ENCODE results near the gene CES3.

The CES3 gene, protein sequence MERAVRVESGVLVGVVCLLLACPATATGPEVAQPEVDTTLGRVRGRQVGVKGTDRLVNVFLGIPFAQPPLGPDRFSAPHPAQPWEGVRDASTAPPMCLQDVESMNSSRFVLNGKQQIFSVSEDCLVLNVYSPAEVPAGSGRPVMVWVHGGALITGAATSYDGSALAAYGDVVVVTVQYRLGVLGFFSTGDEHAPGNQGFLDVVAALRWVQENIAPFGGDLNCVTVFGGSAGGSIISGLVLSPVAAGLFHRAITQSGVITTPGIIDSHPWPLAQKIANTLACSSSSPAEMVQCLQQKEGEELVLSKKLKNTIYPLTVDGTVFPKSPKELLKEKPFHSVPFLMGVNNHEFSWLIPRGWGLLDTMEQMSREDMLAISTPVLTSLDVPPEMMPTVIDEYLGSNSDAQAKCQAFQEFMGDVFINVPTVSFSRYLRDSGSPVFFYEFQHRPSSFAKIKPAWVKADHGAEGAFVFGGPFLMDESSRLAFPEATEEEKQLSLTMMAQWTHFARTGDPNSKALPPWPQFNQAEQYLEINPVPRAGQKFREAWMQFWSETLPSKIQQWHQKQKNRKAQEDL

DNA sequence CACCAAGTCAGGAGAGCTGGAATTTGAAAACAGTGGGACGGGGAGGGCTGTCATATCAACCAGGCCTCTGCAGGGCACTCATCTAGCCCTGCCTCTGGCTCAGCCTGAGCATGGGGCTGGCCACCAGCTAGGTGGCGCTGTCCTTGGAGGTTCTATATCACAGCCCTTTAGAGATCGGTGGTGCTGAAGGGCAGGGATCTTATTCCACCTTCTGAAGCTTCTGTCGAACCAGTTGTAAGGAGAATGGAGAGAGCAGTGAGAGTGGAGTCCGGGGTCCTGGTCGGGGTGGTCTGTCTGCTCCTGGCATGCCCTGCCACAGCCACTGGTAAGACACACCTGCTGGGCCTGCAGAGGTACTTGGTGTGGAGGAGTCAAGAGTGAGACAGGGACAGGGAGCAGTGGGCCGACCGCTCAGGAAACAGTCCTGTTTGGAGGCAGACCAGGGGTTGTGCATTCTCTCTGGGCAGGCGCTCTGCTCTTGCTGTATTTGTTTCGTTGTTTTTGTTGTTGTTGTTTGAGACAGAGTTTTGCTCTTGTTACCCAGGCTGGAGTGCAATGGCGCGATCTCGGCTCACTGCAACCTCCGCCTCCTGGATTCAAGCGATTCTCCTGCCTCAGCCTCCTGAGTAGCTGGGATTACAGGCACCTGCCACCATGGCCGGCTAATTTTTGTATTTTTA, at the start of gene CES3:
CES3 (plus strand) TSS at position 202 of the 680 bp plus-strand sequence; CDS start at position 244, 42 bp downstream.
- DNase-seq (ENCODE audit: low spot score), result peak; percentile 73
- TF ChIP-seq, protein P1, sequence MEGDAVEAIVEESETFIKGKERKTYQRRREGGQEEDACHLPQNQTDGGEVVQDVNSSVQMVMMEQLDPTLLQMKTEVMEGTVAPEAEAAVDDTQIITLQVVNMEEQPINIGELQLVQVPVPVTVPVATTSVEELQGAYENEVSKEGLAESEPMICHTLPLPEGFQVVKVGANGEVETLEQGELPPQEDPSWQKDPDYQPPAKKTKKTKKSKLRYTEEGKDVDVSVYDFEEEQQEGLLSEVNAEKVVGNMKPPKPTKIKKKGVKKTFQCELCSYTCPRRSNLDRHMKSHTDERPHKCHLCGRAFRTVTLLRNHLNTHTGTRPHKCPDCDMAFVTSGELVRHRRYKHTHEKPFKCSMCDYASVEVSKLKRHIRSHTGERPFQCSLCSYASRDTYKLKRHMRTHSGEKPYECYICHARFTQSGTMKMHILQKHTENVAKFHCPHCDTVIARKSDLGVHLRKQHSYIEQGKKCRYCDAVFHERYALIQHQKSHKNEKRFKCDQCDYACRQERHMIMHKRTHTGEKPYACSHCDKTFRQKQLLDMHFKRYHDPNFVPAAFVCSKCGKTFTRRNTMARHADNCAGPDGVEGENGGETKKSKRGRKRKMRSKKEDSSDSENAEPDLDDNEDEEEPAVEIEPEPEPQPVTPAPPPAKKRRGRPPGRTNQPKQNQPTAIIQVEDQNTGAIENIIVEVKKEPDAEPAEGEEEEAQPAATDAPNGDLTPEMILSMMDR (IDR thresholded peaks at IDR 0.05; ENCODE audit: extremely low read depth, missing control alignments), result peak; percentile 80

DNA sequence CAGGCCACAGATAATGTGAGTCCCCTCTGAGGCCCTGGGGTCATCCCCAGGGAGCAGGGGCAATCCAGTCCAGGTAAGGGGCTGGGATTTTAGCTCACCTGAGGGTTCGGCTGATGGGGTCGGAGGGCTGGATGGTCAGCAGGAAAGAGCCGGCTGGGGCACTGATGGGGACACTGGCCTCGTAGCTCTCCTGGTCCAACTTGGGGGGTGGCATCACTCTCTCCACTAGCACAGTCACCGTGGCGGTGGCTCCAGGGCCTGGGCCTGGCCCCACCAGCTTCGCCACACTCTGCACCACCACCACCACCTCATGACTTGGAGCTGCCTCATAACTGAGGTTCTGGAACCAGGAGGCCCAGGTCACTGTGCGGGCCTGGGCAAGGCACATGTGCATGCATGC, 49.3 kb upstream of the CES3 start:
- no peak for DNase-seq (ENCODE audit: low spot score)
- TF ChIP-seq, protein P1 (IDR thresholded peaks at IDR 0.05; ENCODE audit: extremely low read depth, missing control alignments), result no peak

DNA sequence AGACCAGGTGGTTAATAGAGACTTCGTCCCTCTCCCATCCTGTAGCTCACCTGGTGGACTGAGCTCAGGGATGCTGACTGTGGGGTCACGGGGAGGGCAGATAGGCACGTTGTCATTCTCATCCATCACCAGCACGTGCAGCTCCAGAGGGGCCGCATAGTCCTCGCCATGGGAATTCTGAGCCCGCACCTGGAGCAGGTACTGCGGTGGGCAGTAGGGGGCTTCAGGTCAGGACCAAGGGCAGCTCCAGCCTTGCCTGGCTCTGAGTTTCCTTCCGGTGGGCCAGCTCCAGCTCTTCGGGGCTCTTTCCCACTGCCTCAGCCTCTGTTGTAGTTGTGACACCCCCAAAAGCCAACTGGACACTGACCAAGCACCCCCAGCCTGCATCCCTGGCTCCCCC, 48.0 kb upstream of the CES3 start:
- DNase-seq (ENCODE audit: low spot score), result no peak
- TF ChIP-seq, protein P1 (IDR thresholded peaks at IDR 0.05; ENCODE audit: extremely low read depth, missing control alignments), result no peak

DNA sequence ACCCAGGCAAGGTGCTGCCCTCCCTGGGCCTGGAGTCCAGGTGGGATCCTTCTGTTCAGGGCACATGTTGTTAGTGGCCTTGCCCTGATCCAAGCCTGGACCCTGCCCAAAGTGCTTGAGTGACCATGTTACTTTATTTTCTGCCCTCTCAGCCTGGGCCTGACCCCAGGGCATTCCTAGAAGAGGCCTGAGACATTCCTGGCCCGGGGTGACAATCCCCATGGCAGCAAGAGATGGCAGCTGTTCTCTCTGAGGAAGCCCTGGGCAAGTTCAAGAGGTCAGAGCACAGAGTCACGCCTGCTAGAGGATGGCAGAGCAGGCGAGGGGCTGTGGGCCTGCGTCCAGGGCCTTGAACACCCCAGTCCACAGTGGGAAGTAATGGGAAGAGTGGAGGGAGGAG, 47.4 kb upstream of the CES3 start:
- TF ChIP-seq, protein P1 (IDR thresholded peaks at IDR 0.05; ENCODE audit: extremely low read depth, missing control alignments), result no peak

DNA sequence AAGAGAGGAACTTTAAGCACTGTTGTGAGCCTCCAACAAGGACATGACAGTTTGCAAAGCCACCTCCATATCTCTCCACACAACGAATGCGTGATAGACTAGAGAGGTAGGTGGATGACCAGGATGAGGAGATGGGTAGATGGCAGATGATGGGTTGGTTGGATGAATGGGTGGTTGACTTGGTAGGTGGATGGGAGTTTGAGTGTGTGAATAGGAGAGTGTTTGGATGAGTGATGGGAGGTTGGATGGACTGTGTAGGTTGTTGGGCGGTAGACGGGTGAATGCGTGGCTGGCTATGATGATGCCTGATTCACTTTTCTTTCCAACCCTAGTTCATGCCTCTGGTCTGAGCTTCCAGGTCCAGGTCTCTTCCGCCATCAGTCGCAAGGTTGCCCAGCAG, 46.5 kb upstream of the CES3 start:
- no peak for DNase-seq (ENCODE audit: low spot score)
- TF ChIP-seq, protein P1 (IDR thresholded peaks at IDR 0.05; ENCODE audit: extremely low read depth, missing control alignments), result no peak

More for the DNA sequence above, 47.4 kb upstream of the CES3 start:
- DNase-seq (ENCODE audit: low spot score), result no peak

DNA sequence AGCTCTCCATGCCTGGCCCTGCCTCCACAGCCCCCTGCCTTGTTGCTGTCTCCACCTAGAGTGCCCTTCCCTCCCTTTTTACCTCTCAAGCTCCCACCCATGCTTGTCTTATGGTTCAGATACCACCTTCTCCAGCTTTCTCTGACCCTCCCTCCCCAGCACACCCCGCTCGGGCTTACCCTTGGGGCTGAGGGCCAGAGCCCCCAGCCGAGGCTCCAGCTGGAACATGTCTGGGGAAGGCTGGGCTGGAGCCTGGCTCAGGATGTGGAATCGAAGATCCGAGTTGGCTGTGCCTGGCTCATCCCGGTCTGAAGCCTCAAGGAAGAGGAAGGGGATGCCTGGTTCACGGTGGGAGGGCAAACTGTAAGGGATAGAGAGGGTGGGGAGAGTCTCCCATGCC, 46.0 kb upstream of the CES3 start:
- no peak for DNase-seq (ENCODE audit: low spot score)
- TF ChIP-seq, protein P1 (IDR thresholded peaks at IDR 0.05; ENCODE audit: extremely low read depth, missing control alignments), result no peak

DNA sequence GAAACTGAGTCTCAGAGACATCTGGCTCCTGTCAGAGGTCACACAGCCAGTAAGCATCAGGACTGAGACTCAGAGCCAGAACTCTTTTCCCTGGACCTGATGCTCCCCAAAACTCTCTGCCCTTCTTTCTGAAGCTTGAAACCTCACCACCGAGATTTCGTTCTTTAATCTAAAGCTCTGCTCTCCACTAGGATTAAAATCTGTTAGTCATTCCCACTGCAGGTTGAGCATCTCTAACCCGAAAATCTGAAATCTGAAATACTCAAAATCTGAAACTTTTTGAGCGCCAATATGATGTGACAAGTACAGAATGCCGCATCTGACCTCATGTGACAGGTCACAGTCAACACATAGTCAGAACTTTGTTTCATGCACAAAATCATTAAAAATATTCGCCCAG, 44.5 kb upstream of the CES3 start:
- TF ChIP-seq, protein P1 (IDR thresholded peaks at IDR 0.05; ENCODE audit: extremely low read depth, missing control alignments), result no peak
- DNase-seq (ENCODE audit: low spot score), result no peak

Data from GM20000 (cell line).